GM19397 (cell line): ENCODE measurements around the gene ADCK1.
"Not testable (repeated sequence)": the region's sequence is repeated elsewhere in the genome, so short reads cannot be mapped to it uniquely, and the experiment has no call there.

Source experiments
- ATAC-seq: cut with Tn5 transposase; IDR thresholded peaks from one replicate; pipeline ENCODE4 v1.9.1; 2021; ENCODE audit warnings: mild to moderate bottlenecking, moderate library complexity; ENCODE audit not compliant: unreplicated experiment

The ADCK1 gene, protein sequence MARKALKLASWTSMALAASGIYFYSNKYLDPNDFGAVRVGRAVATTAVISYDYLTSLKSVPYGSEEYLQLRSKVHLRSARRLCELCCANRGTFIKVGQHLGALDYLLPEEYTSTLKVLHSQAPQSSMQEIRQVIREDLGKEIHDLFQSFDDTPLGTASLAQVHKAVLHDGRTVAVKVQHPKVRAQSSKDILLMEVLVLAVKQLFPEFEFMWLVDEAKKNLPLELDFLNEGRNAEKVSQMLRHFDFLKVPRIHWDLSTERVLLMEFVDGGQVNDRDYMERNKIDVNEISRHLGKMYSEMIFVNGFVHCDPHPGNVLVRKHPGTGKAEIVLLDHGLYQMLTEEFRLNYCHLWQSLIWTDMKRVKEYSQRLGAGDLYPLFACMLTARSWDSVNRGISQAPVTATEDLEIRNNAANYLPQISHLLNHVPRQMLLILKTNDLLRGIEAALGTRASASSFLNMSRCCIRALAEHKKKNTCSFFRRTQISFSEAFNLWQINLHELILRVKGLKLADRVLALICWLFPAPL

DNA sequence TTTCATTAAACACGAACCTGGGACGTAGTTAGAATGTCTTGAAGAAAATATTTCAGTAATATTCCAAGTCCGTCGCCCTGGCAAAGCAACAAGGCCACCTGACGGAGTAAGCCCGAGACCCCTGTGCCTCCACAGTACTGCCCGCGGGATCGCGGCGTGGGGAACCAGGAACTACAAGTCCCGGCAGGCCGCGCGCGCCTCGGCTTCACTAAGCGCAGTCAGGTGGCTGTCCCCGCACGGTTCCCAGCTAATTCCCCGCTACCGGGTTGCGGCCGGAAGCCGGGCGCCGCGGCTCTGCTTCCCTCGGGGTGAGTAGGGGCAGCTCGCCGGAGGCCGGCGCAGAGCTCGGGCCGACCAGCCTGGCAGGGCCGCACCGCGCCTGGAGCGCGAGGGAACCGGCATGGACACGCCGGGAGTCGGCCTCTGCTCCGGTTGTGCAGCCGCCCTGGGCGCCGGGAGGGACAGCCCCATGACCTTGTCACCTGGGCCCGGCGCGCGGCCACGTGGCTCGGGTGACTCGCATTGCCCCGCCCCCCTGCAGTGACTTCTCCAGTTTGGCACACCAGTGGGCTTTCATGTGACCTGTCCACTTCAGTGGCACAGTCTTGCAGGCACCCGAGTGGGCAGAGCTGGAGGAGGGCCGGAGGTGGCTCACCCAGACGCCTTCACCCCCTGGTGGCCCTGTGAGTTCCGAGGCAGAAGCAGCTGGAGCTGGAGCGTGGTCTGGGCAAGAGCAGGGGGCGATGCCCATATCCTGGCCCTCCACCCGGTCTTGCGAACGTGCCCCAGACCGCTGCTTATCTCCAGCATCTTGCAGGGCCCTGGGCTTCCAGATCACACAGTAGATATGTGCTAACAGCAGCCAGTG, at the start of gene ADCK1:
TSS of gene ADCK1 (plus strand) at position 247 of the 868 bp plus-strand sequence. CDS start 18,870 bp downstream, outside the sequence.
- peak; percentile 96 for ATAC-seq

DNA sequence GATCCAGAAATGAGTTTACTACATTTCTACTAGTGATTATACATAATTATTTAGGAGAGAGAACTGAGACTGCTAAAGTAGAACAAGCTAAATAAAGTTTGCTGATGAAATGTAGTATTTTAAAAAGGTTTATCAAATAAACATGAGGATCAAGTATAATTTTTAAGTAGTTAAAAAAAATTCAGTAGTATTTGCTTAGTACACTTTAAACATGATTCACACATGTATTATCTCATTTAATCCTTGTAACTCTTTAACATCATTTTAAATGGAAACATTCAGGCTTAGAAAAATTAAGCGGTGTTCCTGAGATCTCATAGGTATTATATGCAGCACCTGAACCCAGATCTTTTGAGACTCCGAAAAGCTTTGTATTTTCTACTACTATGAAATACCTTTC, 47.6 kb upstream of the ADCK1 start:
- no peak for ATAC-seq

DNA sequence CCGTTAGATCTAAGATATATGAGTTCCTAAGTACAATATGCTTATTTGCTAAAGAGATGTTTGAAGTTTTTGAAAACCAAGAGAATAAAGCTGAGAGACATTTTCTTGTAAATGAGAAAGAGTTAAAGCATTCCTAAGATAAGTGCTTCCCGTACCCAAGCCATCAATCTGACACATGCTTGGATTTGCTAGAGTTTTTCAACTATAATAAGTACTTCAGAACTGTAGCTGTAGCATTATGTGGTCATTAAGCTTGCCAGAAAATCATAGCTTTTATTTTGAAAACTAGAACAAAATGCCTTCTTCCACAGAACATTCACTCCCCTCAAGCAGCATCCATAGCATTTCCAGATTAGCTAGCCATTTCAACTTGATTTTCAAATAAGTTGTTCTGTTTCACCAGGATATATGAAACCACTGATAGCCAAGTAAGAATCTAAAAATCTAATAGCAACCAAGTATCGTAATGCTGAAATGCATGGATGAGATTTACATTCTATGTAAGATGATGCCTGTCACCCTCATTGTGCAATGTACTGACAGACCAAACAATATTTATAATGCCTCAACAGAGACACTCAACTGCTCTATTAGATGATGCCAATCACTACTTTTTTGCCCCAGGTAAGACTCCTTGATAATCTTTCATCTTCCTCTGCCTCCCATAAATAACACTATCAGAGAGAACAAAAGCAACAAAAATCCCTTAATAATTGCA, 47.0 kb upstream of the ADCK1 start:
- no peak for ATAC-seq

DNA sequence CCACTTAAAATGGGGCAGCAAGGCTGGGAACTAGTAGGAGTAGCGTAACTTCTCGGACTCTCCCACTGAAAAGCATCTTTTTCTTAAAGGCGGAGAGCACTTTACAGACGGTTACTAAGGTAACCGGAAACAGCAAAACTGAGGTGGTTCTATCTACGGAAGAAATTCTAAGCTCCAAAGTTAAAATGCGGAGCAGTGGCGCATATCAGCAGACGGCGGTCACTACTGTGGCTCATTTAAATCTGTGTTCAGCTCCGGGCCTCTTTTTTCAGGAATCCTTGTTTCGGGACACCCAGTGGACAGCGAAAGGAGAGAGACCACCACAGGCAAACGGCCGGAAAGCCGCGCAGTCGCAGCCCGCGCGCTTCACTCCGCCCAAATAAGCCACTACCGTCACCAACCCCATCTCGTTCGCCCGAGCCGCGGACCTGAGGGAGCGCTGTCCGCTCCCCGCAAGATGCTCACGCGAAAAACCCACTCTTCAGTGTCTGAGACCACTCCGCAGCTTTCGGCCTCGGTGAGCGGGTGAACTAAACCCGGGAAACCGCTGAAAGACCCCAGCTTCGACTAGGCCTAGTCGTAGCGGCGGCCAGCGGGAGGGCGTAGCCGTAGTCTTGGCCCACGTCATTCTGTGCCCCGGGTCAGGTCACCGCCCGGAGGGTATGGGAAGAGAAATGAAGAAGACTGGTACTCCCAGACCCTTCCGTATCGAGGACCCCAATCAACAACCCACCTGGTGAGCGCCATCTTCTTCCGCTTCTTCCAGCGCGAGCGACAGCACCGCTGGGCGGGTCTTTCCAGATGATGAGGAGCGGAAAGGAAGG, 39.3 kb upstream of the ADCK1 start, which contains the start of gene SNW1:
TSS of gene SNW1 (minus strand) at position 776 of the 824 bp plus-strand sequence. CDS start at position 747, 29 bp downstream.
- ATAC-seq = peak; percentile 92

DNA sequence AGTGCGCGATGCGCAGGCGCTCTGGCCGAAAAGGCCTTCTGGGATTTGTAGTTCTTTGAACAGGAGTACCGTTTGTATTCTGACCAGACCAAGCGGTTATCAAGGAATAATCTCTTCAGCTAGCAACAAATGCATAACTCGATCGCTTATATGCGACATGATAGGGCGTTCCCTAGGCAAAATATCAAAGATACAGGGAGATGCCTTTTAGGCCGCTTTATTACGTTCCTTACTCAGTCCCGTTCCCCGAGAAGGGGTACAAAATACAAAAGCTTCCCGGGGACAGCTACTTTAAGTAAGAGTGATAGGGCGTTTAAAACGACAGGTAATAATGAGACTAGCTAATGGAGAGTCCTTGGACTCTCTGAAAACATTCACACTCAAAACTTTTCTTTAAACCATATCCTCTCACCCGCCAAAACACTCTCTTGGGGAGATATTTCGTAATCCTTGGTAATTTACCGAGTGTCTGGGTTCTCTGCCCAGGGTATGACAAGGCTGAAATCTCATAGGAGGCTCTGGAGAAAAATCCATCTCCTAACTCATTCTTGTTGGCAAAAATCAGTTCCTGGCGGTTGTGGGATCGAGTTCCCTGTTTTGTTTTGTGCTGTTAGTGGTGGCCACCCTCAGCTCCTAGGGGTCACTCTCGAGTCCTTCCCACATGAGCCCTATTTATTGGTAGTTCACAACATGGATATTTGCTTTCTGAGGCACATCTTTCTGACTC, 38.5 kb upstream of the ADCK1 start:
- peak; percentile 16 for ATAC-seq

DNA sequence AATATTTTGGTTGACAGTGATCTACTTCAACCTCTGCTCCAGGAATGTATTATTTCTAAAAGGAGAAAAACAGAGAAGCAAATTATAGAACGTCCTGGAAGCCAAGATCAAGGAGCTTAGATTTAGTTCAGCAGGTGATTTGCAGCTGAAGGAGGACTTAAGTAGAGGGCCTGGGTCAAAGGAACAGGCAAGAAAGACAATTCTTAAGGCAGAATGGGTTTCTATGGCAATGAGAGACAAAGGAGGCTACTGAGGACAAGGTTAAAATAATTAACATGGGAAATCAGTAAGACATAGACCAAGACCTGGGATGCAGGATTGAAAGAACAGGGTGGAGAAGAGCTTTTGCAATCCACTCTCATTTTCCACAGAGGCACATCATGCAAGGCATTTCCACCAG, 36.6 kb upstream of the ADCK1 start:
- no peak for ATAC-seq

DNA sequence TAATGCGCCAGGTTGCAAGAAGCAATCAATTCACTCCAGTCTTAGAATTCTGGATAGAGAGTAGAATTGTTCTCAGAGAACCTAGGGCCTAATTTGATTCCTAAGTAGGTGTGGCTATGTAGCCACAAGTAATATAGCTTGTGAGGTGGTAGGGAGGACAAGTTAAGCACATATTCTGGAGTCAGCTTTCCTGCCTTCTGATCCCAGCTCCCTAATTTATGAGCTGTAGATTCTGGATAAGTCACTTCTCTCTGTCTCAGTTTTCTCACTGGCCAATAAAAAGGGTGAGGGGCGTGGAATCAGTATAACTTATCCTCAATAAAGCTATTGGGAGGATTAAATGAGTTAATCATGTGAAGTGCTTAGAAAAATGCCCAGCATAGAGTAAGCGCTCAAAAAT, 35.9 kb upstream of the ADCK1 start:
- ATAC-seq = no peak

DNA sequence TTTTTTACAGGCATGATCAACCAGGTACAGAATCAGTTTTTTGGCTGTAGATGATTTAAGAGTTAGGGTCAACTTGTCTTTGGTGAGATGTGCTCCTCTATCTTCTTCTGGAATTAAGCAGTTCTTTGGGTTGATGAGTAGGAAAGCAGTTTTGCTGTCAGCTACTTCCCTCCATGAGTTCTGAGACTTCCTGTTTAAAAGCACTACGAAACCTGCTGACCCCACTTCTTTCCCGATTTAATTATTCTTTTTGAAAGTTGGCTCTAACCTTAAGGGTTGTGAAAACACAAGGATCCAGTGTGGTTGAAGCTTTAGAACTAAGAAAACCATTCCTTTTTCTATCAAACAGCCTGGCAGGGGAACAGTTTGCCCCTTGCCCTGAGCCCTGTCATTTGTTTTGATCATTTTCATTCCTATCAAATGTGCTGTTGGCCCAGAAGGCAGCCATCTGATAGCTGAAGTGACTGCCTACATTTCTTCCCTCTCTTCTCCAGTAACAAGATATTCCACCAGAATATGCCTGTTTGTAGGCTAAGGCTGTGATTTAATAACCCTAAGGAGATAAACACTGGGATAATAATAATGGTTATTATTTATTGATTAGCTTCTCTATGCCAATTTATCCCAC, 31.4 kb upstream of the ADCK1 start:
- ATAC-seq = not testable (repeated sequence)

DNA sequence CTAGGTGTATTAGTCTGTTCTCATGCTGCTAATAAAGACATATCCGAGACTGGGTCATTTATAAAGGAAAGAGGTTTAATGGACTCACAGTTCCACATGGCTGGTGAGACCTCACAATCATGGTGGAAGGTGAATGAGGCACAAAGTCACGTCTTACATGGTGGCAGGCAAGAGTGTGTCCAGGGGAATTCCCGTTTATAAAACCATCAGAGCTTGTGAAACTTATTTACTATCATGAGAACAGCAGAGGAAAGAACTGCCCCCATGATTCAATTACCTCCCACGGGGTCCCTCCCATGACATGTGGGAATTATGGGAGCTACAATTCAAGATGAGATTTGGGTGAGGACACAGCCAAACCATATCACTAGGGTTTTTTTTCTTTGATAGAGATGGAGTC, 25.9 kb upstream of the ADCK1 start:
- not testable (repeated sequence) for ATAC-seq

DNA sequence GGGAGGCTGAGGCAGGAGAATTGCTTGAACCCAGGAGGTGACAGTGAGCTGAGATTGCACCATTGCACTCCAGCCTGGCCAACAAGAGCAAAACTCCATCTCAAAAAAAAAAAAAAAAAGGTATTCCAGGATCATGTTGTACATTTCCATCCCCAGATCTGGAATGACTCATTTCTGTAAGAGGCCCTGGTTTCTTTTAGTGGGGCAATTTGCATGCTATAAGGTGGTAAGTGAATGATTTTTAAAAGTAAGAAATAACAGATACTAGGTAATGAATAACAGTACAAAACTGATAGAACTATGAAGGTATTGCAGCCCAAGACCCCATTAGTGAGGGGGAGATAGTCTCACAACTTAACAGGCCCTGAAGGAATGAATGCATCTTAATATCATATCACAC, 17.7 kb upstream of the ADCK1 start:
- ATAC-seq = no peak

DNA sequence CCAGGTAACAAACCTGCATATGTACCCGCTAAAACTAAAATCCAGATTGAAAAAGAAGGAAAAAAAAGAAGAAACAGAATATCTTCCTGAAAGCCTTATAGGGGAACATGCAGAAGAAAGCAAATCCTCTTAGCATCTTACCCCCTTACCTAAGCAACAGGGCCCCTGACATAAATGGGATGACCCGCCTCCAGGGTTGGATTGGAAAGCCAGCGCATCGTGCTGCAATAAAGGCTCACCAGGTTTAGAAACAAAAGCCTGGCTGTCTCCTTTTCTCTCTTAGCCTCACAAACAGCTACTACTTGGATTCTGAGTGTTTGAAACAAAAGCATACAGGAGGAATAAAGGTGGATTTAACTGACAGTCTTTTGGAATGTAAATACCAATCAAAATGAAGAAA, 13.8 kb upstream of the ADCK1 start:
- ATAC-seq = no peak

DNA sequence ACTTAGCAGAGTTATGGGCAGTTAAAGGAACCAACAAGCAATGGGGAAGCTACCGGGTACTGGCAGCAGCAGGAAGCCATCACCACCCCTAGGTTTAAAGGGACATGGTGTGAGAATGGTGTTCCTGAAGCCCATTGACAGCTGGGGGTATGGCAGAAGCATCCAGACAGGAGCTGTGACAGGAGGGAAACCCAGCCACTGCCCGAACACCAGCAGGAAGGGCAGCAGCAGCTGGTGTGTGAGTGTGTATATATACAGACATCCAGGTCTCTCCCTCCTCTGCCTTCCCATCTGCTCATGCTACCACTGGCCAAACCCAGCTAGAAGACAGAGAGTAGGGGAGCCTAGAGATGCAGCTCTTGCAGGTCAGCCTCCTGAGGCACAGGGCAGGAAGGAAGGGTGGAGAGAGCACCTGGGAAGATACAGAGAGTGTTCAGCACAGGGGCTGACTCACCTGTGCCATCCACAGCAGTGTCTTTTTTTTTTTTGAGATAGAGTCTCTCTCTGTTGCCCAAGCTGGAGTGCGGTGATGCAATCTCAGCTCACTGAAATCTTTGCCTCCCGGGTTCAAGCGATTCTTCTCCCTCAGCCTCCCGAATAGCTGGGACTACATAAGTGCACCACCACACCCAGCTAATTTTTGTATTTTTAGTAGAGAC, 9.2 kb upstream of the ADCK1 start:
- ATAC-seq = no peak

DNA sequence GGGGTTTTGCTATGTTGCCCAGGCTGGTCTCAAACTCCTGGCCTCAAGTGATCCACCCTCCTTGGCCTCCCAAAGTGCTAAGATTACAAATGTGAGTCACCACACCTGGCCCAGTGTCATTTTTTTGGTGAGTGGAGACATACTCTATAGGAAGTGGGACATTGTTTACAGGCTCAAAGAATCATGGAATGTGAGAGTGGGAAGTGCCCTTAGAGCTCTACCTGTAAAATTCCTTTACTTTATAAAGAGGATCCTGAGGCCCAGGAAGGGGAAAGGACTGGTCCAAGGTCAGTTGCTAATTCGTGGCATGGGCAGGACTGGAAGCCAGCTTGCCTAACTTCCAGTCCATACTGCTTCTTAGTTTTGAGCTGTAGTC, 8.7 kb upstream of the ADCK1 start:
- ATAC-seq = no peak

DNA sequence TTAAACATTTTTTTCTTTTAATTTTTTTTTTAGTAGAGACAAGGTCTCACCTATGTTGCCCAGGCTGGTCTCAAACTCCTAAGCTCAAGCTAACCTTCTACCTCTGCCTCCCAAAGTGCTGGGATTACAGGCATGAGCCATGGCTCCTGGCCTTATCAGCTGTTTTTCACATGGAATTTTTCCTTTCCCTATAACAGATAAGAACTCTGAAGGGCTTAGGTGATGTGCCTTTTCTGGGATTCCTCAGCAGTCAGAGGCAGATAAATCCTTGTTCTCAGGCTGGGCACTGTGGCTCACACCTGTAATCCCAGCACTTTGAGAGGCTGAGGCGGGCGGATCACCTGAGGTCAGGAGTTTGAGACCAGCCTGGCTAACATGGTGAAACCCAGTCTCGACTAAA, 6.7 kb upstream of the ADCK1 start:
- ATAC-seq = not testable (repeated sequence)

DNA sequence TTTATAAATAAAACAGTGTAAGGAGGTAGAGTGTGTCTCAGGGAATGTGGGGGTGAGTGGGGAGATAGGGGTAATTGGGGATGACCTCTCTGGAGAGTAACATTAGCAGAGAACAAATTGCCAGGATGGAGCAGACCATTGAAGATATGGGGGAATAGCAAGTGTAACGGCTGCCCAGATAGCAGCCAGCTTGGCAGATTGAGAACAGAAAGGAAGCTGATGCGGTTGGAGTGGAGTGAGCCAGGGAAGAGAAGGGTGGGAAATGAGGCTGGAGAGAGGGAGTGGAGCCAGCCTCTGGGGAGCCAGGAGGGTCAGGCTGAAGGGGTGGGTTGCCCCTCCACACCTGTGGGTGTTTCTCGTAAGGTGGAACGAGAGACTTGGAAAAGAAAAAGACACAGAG, 5.6 kb upstream of the ADCK1 start:
- no peak for ATAC-seq

DNA sequence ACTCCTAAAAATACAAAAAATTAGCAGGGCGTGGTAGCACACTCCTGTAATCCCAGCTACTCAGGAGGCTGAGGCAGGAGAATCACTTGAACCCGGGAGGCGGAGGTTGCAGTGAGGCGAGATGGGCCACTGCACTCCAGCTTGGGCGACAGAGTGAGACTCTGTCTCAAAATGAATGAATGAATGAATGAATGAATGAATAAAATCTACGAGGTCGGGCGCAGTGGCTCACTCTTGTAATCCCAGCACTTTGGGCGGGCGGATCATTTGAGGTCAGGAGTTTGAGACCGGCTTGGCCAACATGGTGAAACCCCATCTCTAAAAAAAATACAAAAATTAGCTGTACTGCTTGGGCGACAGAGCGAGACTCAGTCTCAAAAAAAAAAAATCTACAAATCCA, 453 bp upstream of the ADCK1 start:
- not testable (repeated sequence) for ATAC-seq

DNA sequence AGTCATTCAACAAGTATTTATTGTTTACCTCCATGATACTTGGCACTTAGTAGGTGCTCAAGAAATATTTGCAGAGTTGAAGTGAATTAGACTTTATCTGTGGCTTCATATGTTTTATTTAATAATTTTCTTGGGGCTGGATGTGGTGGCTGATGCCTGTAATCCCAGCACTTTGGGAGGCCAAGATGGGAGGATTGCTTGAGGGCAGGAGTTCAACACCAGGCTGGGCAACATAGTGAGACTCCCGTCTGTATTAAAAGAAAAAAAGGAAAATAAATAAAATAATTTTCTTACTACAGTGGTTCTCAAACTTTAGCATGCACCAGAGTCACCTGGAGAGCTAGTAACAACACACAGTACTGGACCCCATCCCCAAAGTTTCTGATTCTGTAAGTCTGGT, 905 bp downstream of the ADCK1 start:
- no peak for ATAC-seq

DNA sequence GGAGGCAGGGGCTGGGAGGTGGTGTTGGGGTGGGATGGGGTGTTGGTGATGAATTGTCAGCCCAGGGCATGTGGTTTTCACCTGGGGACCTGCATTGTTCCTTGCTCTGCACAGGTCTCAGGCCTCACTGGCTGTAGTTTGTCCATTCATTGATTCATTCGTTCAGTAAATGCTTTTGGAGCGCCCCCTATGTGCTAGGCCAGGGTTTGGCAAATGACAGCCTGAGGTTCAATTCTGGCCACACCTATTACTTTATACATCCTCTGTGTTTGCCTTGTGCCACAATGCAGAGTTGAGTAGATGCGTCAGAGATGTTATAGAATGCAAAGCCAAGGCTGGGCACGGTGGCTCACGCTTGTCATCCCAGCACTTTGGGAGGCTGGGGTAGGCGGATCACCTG, 4.7 kb downstream of the ADCK1 start:
- ATAC-seq = no peak

DNA sequence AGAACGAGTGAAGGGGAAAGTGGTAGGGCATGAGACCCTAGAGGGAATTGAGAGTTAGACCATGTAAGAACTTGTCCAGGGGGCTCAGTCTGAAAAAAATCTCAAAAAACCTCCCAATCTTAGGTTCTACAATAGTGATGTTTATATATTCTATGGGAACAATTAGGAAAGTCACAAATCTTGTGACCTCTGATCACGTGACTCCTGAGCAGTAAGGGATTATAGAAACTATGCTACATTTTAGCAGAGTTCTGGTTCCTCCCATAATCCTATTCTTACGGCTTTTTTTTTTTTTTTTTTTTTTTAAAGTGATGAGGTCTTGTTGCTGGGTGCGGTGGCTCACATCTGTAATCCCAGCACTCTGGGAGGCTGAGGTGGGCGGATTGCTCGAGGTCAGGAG, 5.8 kb downstream of the ADCK1 start:
- ATAC-seq = no peak
